K562 (cell line): ENCODE data around the gene IKZF4. TPM values are rescaled to one million over a fixed set of nuclear protein-coding genes. Genes with fewer than 3 reads are reported as not detected.

ENCODE experiments used
- CHCHD3 ChIP-seq: fragments of 250-450 bp; sonication (Bioruptor Pico); IDR thresholded peaks from 2 replicates; pipeline ENCODE4 v2.1.2; 2022; ENCODE audit warnings: mild to moderate bottlenecking
- COPS2 ChIP-seq: fragments of 450-650 bp; conservative IDR thresholded peaks from 2 replicates; pipeline ENCODE4 v1.6.1; 2016; ENCODE audit warnings: mild to moderate bottlenecking, moderate library complexity
- GATAD2A ChIP-seq: fragments of 450-650 bp; IDR thresholded peaks from 2 replicates; pipeline ENCODE4 v1.6.1; 2017
- HDGF ChIP-seq: fragments of 450-650 bp; IDR thresholded peaks from 2 replicates; pipeline ENCODE4 v1.6.1; 2016
- NCOA1 ChIP-seq: fragments of 450-650 bp; IDR thresholded peaks from 2 replicates; pipeline ENCODE4 v1.6.1; 2016; ENCODE audit warnings: low read depth
- POLR2G ChIP-seq: fragments of 200-400 bp; formaldehyde crosslinking; IDR thresholded peaks from 2 replicates; pipeline ENCODE4 v1.6.1; 2017; ENCODE audit warnings: low read depth, mild to moderate bottlenecking, antibody characterized with exemption, low read length, moderate library complexity
- STAT5A ChIP-seq: IDR thresholded peaks from 2 replicates; pipeline ENCODE4 v1.6.1; 2012; ENCODE audit warnings: low read length, inconsistent platforms, borderline replicate concordance
- TRIM28 ChIP-seq: fragments of 450-650 bp; IDR thresholded peaks from 2 replicates; pipeline ENCODE4 v1.6.1; 2017
- ZNF143 ChIP-seq: sonication (generic); formaldehyde crosslinking; IDR thresholded peaks from 2 replicates; pipeline ENCODE4 v1.9.0; 2022; ENCODE audit warnings: mild to moderate bottlenecking, missing genetic modification reagents
- polyA plus RNA-seq, 8 experiments: library from polyadenylated mRNA; depleted of rRNA in 4 of 8; stranded (reverse) in 5 of 8; unstranded in 3 of 8; fragments of >200 nt; fragmentation: Nextera tagmentation in 2 of 8; fragmentation: Illumina TruSeq in 1 of 8; extraction: Ambion mirVana in 2 of 8; extraction: Trizol in 1 of 8; gene quantifications; 2 replicates each; pipeline versions ENCODE4 v1.2.1 to v1.2.3, GENCODE V29; 2011 to 2014; ENCODE audit warnings: inconsistent platforms in 1 of 8, missing spikeins in 1 of 8
- total RNA-seq, 7 experiments: library from RNA; depleted of rRNA in 6 of 7; stranded (reverse); fragments of >200 nt in 6 of 7; fragmentation: Illumina TruSeq in 2 of 7; extraction: Trizol in 2 of 7; gene quantifications; 2 replicates each; pipeline versions ENCODE4 v1.2.1 to v1.2.3, GENCODE V29; 2011 to 2021; ENCODE audit warnings: low replicate concordance in 1 of 7
- TF ChIP-seq, protein P1 (sequence below): fragments of 250-450 bp; sonication (Bioruptor Pico); IDR thresholded peaks from 2 replicates; pipeline ENCODE4 v1.4.0; 2020
- TF ChIP-seq, protein P2 (sequence below): fragments of 250-450 bp; sonication (Bioruptor Pico); IDR thresholded peaks from 2 replicates; pipeline ENCODE4 v1.8.0; 2022; ENCODE audit warnings: moderate library complexity, mild to moderate bottlenecking, inconsistent platforms
- TF ChIP-seq, protein P3 (sequence below): sonication (generic); formaldehyde crosslinking; IDR thresholded peaks from 2 replicates; pipeline ENCODE4 v1.8.1; 2023; ENCODE audit warnings: mild to moderate bottlenecking, missing genetic modification reagents
- TF ChIP-seq, protein P4 (sequence below): fragments of 250-450 bp; sonication (Bioruptor Pico); IDR thresholded peaks from 2 replicates; pipeline ENCODE4 v1.4.0; 2020; ENCODE audit warnings: mild to moderate bottlenecking
- TF ChIP-seq, protein P5 (sequence below): sonication (generic); formaldehyde crosslinking; IDR thresholded peaks from 2 replicates; pipeline ENCODE4 v1.8.1; 2023; ENCODE audit warnings: missing genetic modification reagents, mild to moderate bottlenecking, borderline replicate concordance
- TF ChIP-seq, protein P6 (sequence below): fragments of 450-650 bp; formaldehyde crosslinking; IDR thresholded peaks from 2 replicates; pipeline ENCODE4 v1.4.0; 2020; ENCODE audit warnings: mild to moderate bottlenecking, moderate library complexity

IKZF4 gene
- total and polyA plus RNA-seq, 9 of the 15 experiments (the other 6 are each of a cell fraction or from before 2014, with no cell fraction given): 1.9 to 16.3 (median 3.6) TPM

DNA sequence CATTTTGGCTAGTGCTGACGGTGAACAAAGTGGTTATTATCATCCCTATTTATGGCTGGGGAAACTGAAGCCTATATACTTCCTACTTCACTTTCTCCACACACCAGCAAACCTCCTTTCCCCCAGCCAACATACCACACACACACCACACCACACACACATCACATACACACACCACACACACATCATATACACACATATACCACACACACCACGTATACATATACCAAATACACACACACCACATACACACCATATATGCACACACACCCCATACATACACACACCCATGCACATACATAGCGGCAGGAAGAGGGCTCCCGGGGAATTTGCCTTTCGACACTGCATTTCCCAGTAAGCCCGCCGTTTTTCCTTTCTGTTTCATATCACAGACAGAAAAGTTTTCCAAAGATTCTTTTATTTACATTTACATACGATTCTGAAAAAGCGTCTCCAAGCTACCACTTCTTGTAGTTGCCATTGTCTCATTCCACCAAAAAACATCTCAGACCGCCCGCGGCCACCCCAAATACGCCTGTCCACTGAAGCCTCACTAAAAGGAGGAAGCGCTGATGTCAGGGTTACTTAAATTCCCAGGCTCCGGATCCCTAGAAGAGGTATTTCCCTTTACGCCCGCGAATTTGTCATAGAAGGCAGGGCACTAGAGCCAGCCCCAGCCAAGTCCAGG, 47.8 kb upstream of the IKZF4 start (continued):
- TF ChIP-seq, protein P1, sequence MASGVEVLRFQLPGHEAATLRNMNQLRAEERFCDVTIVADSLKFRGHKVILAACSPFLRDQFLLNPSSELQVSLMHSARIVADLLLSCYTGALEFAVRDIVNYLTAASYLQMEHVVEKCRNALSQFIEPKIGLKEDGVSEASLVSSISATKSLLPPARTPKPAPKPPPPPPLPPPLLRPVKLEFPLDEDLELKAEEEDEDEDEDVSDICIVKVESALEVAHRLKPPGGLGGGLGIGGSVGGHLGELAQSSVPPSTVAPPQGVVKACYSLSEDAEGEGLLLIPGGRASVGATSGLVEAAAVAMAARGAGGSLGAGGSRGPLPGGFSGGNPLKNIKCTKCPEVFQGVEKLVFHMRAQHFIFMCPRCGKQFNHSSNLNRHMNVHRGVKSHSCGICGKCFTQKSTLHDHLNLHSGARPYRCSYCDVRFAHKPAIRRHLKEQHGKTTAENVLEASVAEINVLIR: no peak
- TF ChIP-seq, protein P2, sequence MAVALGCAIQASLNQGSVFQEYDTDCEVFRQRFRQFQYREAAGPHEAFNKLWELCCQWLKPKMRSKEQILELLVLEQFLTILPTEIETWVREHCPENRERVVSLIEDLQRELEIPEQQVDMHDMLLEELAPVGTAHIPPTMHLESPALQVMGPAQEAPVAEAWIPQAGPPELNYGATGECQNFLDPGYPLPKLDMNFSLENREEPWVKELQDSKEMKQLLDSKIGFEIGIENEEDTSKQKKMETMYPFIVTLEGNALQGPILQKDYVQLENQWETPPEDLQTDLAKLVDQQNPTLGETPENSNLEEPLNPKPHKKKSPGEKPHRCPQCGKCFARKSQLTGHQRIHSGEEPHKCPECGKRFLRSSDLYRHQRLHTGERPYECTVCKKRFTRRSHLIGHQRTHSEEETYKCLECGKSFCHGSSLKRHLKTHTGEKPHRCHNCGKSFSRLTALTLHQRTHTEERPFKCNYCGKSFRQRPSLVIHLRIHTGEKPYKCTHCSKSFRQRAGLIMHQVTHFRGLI (CRISPR knock-in tag): no peak
- TF ChIP-seq CHCHD3 (no peak), ZNF143 (CRISPR knock-in tag) (no peak), GATAD2A (0 out of 2 replicates have a peak, but pooled peaks have one; percentile 56), NCOA1 (peak; percentile 68; the same call in 1 of the 2 replicates), STAT5A (no peak; the same call in 1 of the 2 replicates), HDGF (peak; percentile 100), POLR2G (no peak), TRIM28 (no peak), COPS2 (no peak)
- TF ChIP-seq, protein P3, sequence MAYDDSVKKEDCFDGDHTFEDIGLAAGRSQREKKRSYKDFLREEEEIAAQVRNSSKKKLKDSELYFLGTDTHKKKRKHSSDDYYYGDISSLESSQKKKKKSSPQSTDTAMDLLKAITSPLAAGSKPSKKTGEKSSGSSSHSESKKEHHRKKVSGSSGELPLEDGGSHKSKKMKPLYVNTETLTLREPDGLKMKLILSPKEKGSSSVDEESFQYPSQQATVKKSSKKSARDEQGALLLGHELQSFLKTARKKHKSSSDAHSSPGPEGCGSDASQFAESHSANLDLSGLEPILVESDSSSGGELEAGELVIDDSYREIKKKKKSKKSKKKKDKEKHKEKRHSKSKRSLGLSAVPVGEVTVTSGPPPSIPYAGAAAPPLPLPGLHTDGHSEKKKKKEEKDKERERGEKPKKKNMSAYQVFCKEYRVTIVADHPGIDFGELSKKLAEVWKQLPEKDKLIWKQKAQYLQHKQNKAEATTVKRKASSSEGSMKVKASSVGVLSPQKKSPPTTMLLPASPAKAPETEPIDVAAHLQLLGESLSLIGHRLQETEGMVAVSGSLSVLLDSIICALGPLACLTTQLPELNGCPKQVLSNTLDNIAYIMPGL (CRISPR knock-in tag): no peak
- TF ChIP-seq, protein P4, sequence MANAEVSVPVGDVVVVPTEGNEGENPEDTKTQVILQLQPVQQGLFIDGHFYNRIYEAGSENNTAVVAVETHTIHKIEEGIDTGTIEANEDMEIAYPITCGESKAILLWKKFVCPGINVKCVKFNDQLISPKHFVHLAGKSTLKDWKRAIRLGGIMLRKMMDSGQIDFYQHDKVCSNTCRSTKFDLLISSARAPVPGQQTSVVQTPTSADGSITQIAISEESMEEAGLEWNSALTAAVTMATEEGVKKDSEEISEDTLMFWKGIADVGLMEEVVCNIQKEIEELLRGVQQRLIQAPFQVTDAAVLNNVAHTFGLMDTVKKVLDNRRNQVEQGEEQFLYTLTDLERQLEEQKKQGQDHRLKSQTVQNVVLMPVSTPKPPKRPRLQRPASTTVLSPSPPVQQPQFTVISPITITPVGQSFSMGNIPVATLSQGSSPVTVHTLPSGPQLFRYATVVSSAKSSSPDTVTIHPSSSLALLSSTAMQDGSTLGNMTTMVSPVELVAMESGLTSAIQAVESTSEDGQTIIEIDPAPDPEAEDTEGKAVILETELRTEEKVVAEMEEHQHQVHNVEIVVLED: no peak
- TF ChIP-seq, protein P5, sequence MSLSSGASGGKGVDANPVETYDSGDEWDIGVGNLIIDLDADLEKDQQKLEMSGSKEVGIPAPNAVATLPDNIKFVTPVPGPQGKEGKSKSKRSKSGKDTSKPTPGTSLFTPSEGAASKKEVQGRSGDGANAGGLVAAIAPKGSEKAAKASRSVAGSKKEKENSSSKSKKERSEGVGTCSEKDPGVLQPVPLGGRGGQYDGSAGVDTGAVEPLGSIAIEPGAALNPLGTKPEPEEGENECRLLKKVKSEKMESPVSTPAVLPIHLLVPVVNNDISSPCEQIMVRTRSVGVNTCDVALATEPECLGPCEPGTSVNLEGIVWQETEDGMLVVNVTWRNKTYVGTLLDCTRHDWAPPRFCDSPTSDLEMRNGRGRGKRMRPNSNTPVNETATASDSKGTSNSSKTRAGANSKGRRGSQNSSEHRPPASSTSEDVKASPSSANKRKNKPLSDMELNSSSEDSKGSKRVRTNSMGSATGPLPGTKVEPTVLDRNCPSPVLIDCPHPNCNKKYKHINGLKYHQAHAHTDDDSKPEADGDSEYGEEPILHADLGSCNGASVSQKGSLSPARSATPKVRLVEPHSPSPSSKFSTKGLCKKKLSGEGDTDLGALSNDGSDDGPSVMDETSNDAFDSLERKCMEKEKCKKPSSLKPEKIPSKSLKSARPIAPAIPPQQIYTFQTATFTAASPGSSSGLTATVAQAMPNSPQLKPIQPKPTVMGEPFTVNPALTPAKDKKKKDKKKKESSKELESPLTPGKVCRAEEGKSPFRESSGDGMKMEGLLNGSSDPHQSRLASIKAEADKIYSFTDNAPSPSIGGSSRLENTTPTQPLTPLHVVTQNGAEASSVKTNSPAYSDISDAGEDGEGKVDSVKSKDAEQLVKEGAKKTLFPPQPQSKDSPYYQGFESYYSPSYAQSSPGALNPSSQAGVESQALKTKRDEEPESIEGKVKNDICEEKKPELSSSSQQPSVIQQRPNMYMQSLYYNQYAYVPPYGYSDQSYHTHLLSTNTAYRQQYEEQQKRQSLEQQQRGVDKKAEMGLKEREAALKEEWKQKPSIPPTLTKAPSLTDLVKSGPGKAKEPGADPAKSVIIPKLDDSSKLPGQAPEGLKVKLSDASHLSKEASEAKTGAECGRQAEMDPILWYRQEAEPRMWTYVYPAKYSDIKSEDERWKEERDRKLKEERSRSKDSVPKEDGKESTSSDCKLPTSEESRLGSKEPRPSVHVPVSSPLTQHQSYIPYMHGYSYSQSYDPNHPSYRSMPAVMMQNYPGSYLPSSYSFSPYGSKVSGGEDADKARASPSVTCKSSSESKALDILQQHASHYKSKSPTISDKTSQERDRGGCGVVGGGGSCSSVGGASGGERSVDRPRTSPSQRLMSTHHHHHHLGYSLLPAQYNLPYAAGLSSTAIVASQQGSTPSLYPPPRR (CRISPR knock-in tag): no peak
- TF ChIP-seq, protein P6, sequence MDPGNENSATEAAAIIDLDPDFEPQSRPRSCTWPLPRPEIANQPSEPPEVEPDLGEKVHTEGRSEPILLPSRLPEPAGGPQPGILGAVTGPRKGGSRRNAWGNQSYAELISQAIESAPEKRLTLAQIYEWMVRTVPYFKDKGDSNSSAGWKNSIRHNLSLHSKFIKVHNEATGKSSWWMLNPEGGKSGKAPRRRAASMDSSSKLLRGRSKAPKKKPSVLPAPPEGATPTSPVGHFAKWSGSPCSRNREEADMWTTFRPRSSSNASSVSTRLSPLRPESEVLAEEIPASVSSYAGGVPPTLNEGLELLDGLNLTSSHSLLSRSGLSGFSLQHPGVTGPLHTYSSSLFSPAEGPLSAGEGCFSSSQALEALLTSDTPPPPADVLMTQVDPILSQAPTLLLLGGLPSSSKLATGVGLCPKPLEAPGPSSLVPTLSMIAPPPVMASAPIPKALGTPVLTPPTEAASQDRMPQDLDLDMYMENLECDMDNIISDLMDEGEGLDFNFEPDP (CRISPR knock-in tag): no peak
